ENCODE data around the gene SPHK2. TPM values are rescaled to one million over a fixed set of nuclear protein-coding genes. Genes with fewer than 3 reads are reported as not detected.

Gene SPHK2
- total RNA-seq, 1 experiment from 2014 or later, result 19.9 TPM

GRCh38 chr19:48595833-48596232 is 23.5 kb upstream of the SPHK2 start:
- H3K9me3 ChIP-seq (ENCODE audit: control insufficient read depth in 1 of 2, insufficient read depth in 1 of 2, low read depth in 1 of 2, low read length in 2 of 2), result no peaks in the 10 kb centered on the region
- intact Hi-C loops (cut with micrococcal nuclease), result no loop called here
- no peak overlapping the region for H3K4me3 ChIP-seq (replicated peaks in 1 of 2; ENCODE audit: low read depth in 1 of 2, low read length in 2 of 2)
- POLR2A ChIA-PET, result no interaction called here
- H3K9me2 ChIP-seq (ENCODE audit: insufficient read depth), result no peaks in the 10 kb centered on the region
- peaks cover 0 to 2% of the 10 kb centered on the region in 2 experiments; a peak in 2 of 4 replicates for H3K4me1 ChIP-seq (ENCODE audit: control insufficient read depth in 1 of 2, insufficient read depth in 2 of 2, low read length in 2 of 2)
- no TSS peak for BruUV-seq (replicated peaks)
- H4K20me1 ChIP-seq (ENCODE audit: insufficient read depth), result no peaks in the 10 kb centered on the region
- CTCF ChIA-PET, result interaction anchor here (0.7 to 1.1 kb wide), 2 partner anchors 13 to 106 kb away, joined by 3 to 5 read pairs; no protein-coding TSS in a partner anchor
- H2AFZ ChIP-seq (ENCODE audit: low read depth, low read length, poor library complexity, severe bottlenecking), result no peak overlapping the region
- no peak overlapping the region for H3K4me2 ChIP-seq (ENCODE audit: low read length)
- H3K36me3 ChIP-seq (ENCODE audit: control insufficient read depth in 1 of 2, insufficient read depth in 2 of 2, low read length in 2 of 2), result no peaks in the 10 kb centered on the region
- ATAC-seq, result 0 out of 2 replicates have a peak, but pooled peaks have one; percentile 31
- no peaks in the 10 kb centered on the region for H3K79me2 ChIP-seq (ENCODE audit: insufficient read depth, low read length)
- TF ChIP-seq CEBPB (IDR thresholded peaks at IDR 0.05; ENCODE audit: low read depth) (no peak), REST (IDR thresholded peaks at IDR 0.05; ENCODE audit: low read depth) (no peak), FOSL1 (IDR thresholded peaks at IDR 0.05; ENCODE audit: low read depth) (no peak), ZNF274 (IDR thresholded peaks at IDR 0.05; ENCODE audit: low read depth, low read length) (no peak), EZH2phosphoT487 (IDR thresholded peaks at IDR 0.05; ENCODE audit: borderline replicate concordance) (no peak), CBX3 (IDR thresholded peaks at IDR 0.05; ENCODE audit: low read depth) (no peak), ATF3 (IDR thresholded peaks at IDR 0.05) (no peak), SP1 (IDR thresholded peaks at IDR 0.05; ENCODE audit: low read depth) (no peak), TCF7L2 (IDR thresholded peaks at IDR 0.05; ENCODE audit: borderline replicate concordance, extremely low read depth, insufficient read depth, insufficient read length) (no peak), ZFX (IDR thresholded peaks at IDR 0.05) (no peak), ELF1 (IDR thresholded peaks at IDR 0.05; ENCODE audit: borderline replicate concordance, low read depth) (no peak), POLR2A (IDR thresholded peaks at IDR 0.05; ENCODE audit: borderline replicate concordance, extremely low read depth, insufficient read depth, insufficient read length) (no peak)
- no peaks in the 10 kb centered on the region for H3K27me3 ChIP-seq (ENCODE audit: insufficient read depth, low read length)
- no peak for DNase-seq (ENCODE audit: low read depth, low spot score)
- H3K27ac ChIP-seq (ENCODE audit: low read depth, low read length), result no peak overlapping the region
- RAD21 ChIA-PET (ENCODE audit: low non-redundant PET in 1 of 2, low total read pairs in 2 of 2, uncharacterized antibody in 2 of 2, unreplicated experiment in 2 of 2), result no interaction called here
- H3K9ac ChIP-seq (ENCODE audit: low read length), result no peak overlapping the region
